Tibial artery (tissue), 4 donors: ENCODE measurements around the gene PRLR.

Source experiments
- DNase-seq, 2 donors: peaks; one replicate each; pipeline ENCODE4 v3.0.0-alpha.2; 2019
- H3K27ac ChIP-seq, 2 donors: fragments of 200-600 bp; sonication (generic) in 1 of 2; 1 replicate in 1 of 2; 2 replicates in 1 of 2; pipeline ENCODE4 v1.5.1; 2018 to 2019; ENCODE audit warnings: mild to moderate bottlenecking in 1 of 2
- H3K27me3 ChIP-seq, 2 donors: fragments of 200-600 bp; sonication (generic) in 1 of 2; one replicate each; pipeline versions ENCODE4 v1.5.1 to v1.6.0; 2016 to 2019
- H3K36me3 ChIP-seq, 3 donors: fragments of 200-600 bp; sonication (generic) in 2 of 3; one replicate each; pipeline ENCODE4 v1.5.1; 2016 to 2019; ENCODE audit warnings: mild to moderate bottlenecking in 2 of 3
- H3K4me1 ChIP-seq, 4 donors: fragments of 200-600 bp; sonication (generic) in 2 of 4; 1 replicate in 3 of 4; 2 replicates in 1 of 4; pipeline ENCODE4 v1.5.1; 2016 to 2019
- H3K4me3 ChIP-seq, 2 donors: fragments of 200-600 bp; sonication (generic) in 1 of 2; 1 replicate in 1 of 2; 2 replicates in 1 of 2; pipeline ENCODE4 v1.5.1; 2018 to 2019; ENCODE audit warnings: mild to moderate bottlenecking in 2 of 2
- H3K9me3 ChIP-seq, 3 donors: fragments of 200-600 bp; sonication (generic) in 1 of 3; one replicate each; pipeline ENCODE4 v1.5.1; 2016 to 2019
- intact Hi-C: fragments of 100-400 bp; cut with DNase I; formaldehyde crosslinking; loops from one replicate; pipeline ENCODE4 v1.15.0; 2023; ENCODE audit warnings: low total_unique reads
- TF ChIP-seq, protein P1 (sequence below), 2 experiments: fragments of 200-600 bp in 1 of 2; fragments of 450-650 bp in 1 of 2; IDR thresholded peaks; one replicate each; pipeline ENCODE4 v1.5.1; 2017 to 2019; ENCODE audit warnings: antibody characterized with exemption in 2 of 2, mild to moderate bottlenecking in 1 of 2, moderate library complexity in 1 of 2

Gene PRLR

DNA sequence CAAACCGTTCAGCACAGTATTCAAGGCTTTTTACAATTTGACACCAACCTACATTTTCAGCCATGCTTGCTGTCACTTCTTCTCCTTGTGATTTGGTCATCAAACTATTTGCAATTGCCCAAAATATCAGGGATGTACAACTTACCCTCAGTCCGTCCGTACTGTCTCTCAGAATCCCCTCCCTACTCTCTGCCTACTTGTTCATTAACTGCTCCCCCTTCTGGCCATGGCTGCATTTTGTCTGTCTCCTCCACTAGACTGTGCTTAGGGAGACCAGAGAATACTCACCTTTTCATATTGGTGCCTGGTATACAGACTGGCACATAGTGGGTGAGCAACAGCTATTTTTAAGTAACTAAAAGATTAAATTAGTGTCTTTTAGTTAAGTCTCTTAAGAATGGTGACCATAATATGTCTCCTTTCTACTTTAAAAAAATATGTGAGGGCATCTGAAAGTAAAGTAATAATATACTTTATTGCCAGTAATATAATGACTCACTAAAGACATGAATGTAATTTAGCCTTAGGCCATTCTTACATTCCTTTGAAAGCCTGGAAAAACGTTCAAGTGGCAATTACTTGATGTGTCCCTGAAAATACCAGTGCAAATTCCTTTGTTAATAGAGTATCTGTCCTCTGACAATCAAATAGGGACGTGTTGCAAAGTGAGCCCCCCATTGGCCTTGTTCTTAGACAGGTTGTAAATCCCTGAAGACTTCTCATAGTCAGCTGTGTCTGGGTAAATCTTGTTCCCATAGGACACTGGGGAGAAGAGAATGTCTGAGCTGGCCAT is 27.8 kb downstream of the PRLR start:
- H3K4me1 ChIP-seq = peaks cover 0 to 21% (median 10%) of the 10 kb centered on the region in 4 donors

DNA sequence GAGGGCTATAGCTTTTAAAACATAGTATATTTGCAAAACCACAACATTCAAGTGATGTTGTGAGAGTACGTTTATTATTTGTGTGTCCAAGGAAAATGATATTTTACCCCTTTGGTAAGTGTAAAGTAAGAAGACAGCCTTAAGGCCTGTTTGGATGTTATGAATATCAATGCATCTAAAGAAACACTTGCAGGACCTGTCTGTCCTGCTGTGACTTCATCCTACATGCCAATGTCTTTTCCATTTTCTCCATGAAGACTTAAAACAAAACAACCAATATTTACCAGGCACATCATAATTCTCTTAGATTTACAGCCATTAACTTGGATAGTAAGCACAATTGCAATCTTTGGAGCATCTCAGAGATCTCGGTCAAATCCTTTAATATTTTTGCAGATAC is 29.0 kb downstream of the PRLR start:
- Histone ChIP-seq H3K4me1 (peaks cover 0 to 21% (median 10%) of the 10 kb centered on the region in 4 donors), H3K4me3 (no peak overlapping the region), H3K36me3 (no peaks in the 10 kb centered on the region), H3K27me3 (no peaks in the 10 kb centered on the region), H3K27ac (no peak overlapping the region), H3K9me3 (no peaks in the 10 kb centered on the region)
- no peak for DNase-seq
- intact Hi-C loops = no loop called here
- TF ChIP-seq, protein P1, sequence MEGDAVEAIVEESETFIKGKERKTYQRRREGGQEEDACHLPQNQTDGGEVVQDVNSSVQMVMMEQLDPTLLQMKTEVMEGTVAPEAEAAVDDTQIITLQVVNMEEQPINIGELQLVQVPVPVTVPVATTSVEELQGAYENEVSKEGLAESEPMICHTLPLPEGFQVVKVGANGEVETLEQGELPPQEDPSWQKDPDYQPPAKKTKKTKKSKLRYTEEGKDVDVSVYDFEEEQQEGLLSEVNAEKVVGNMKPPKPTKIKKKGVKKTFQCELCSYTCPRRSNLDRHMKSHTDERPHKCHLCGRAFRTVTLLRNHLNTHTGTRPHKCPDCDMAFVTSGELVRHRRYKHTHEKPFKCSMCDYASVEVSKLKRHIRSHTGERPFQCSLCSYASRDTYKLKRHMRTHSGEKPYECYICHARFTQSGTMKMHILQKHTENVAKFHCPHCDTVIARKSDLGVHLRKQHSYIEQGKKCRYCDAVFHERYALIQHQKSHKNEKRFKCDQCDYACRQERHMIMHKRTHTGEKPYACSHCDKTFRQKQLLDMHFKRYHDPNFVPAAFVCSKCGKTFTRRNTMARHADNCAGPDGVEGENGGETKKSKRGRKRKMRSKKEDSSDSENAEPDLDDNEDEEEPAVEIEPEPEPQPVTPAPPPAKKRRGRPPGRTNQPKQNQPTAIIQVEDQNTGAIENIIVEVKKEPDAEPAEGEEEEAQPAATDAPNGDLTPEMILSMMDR (IDR thresholded peaks at IDR 0.05) = no peak

More for the DNA sequence above, 27.8 kb downstream of the PRLR start:
- no peak overlapping the region for H3K4me3 ChIP-seq
- H3K27me3 ChIP-seq = no peaks in the 10 kb centered on the region
- TF ChIP-seq, protein P1 (IDR thresholded peaks at IDR 0.05) = peak; percentile 18 to 19
- no peaks in the 10 kb centered on the region for H3K36me3 ChIP-seq
- DNase-seq = peak in 1 of 2 donors; percentile 53
- intact Hi-C loops = no loop called here
- H3K9me3 ChIP-seq = no peaks in the 10 kb centered on the region
- no peak overlapping the region for H3K27ac ChIP-seq

DNA sequence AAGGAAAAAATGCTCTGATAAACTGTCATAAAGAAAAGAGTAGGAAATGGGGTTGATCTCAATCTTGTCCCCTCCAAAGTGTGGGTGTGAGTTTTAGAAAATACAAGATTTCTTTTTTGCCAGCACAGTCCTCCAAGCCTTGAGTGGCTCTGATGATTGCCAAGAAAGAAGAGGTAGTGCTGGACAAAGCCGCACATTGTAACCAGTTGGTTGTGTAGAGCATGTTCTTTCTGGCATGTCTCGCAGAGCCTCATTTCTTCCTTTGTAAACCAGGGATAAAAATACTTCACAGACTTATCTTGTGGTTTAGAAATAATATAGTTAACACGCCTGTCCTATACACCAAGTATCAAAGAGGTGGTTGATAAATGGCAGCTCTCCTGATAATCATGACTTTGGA is 30.4 kb downstream of the PRLR start:
- no peak overlapping the region for H3K4me3 ChIP-seq
- no peak overlapping the region for H3K27ac ChIP-seq
- no peaks in the 10 kb centered on the region for H3K9me3 ChIP-seq
- no peaks in the 10 kb centered on the region for H3K36me3 ChIP-seq
- peaks cover 0 to 17% (median 10%) of the 10 kb centered on the region in 4 donors for H3K4me1 ChIP-seq
- DNase-seq = no peak
- intact Hi-C loops = no loop called here
- H3K27me3 ChIP-seq = no peaks in the 10 kb centered on the region
- TF ChIP-seq, protein P1 (IDR thresholded peaks at IDR 0.05) = no peak

DNA sequence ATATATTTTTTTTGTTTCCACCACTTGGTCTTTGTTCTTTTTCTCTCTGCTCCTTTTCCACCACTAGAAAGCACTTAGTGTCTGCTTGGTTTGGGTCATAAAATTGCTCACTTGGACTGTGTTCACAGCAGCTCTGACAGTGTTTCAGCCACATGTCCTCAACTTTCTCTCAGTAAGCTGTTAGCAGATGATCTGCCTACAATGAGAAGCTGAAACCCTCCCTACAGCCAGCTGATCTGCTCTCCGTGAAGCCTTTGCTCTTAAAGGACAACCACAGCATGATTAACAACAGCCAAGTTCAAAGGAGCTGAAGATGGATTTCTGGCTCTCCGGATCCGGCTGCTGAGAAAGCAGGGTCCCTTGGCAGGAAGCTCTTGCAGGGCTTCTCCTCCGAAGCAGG is 31.6 kb downstream of the PRLR start:
- intact Hi-C loops = no loop called here
- Histone ChIP-seq H3K4me3 (no peak overlapping the region), H3K9me3 (no peaks in the 10 kb centered on the region), H3K27ac (no peak overlapping the region), H3K27me3 (no peaks in the 10 kb centered on the region), H3K4me1 (peaks cover 0 to 17% (median 10%) of the 10 kb centered on the region in 4 donors), H3K36me3 (no peaks in the 10 kb centered on the region)
- TF ChIP-seq, protein P1 (IDR thresholded peaks at IDR 0.05) = no peak
- DNase-seq = no peak

DNA sequence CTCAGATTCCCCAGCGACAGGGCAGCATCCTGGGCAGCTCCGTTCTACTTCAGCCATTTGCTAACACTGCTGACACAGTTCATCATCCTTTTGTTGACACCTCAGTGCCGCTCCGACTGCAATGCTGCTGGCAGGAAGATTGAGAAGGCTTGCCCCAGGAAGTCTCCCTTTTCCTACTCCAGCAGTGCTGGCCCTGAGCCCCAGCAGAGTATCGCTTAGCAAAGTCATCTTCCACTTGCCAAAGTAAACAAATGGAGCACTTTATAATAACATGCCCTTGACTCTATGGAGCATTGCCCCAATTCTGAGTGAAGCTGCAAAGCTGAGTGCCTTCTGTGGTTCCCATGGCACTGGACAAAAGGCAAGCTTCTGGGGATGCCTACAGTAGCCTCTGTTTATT is 32.2 kb downstream of the PRLR start:
- DNase-seq = peak; percentile 35 to 83
- no peaks in the 10 kb centered on the region for H3K27me3 ChIP-seq
- no peak overlapping the region for H3K27ac ChIP-seq

More for the DNA sequence above, 32.2 kb downstream of the PRLR start:
- Histone ChIP-seq H3K36me3 (no peaks in the 10 kb centered on the region), H3K4me1 (peaks cover 0 to 17% (median 10%) of the 10 kb centered on the region in 4 donors), H3K9me3 (no peaks in the 10 kb centered on the region), H3K4me3 (no peak overlapping the region)
- TF ChIP-seq, protein P1 (IDR thresholded peaks at IDR 0.05) = no peak
- intact Hi-C loops = no loop called here
